ENCODE results near the gene DGCR2. TPM values are rescaled to one million over a fixed set of nuclear protein-coding genes. Genes with fewer than 3 reads are reported as not detected.

The DGCR2 gene
- total and polyA plus RNA-seq, 2 of the 4 experiments (the other 2 are of a cell fraction): 17.2 to 35.4 TPM

DNA sequence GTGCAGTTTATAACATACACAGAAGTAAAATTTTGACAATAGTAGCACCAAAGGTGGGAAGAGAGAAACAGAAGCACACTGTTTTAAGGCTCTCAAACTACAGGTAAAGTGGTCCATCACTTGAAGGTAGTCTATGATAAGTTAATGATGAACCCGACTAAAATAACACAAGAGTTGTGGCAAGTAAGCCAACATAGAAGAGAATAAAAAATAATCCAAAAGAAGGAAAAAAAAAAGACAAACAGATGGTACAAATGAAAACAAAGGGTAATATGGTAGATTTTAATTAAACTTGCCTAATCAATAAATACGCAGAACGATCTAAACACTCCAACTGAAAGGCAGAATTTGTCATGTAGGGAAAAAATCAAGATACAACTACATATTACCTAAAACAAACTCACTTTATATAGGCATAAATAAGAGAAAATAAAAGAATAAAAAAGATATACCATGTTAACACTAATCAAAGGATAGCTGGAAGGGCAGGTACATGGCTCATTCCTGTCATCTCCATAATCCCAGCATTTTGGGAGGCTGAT lies 31.6 kb downstream of the DGCR2 start:
- H2AFZ ChIP-seq (replicated peaks; ENCODE audit: low read length, poor library complexity): no peak overlapping the region
- no peak overlapping the region for H2AK9ac ChIP-seq (replicated peaks; ENCODE audit: low read depth, low read length, poor library complexity)
- H4K5ac ChIP-seq (ENCODE audit: low read depth, low read length): no peak overlapping the region
- no peak overlapping the region for H3K18ac ChIP-seq (ENCODE audit: low read depth, low read length)
- no peak for TF ChIP-seq SMC3 (IDR thresholded peaks at IDR 0.05; ENCODE audit: low read depth, low read length)
- no peak for TF ChIP-seq CHD1 (IDR thresholded peaks at IDR 0.05; ENCODE audit: low read depth, low read length)
- TF ChIP-seq, protein P1, sequence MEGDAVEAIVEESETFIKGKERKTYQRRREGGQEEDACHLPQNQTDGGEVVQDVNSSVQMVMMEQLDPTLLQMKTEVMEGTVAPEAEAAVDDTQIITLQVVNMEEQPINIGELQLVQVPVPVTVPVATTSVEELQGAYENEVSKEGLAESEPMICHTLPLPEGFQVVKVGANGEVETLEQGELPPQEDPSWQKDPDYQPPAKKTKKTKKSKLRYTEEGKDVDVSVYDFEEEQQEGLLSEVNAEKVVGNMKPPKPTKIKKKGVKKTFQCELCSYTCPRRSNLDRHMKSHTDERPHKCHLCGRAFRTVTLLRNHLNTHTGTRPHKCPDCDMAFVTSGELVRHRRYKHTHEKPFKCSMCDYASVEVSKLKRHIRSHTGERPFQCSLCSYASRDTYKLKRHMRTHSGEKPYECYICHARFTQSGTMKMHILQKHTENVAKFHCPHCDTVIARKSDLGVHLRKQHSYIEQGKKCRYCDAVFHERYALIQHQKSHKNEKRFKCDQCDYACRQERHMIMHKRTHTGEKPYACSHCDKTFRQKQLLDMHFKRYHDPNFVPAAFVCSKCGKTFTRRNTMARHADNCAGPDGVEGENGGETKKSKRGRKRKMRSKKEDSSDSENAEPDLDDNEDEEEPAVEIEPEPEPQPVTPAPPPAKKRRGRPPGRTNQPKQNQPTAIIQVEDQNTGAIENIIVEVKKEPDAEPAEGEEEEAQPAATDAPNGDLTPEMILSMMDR (conservative IDR thresholded peaks at IDR 0.05; ENCODE audit: low read depth, low read length): no peak
- H3K9ac ChIP-seq (ENCODE audit: low read depth, low read length): no peak overlapping the region
- peaks cover 4% of the 10 kb centered on the region; the same call in 1 of the 2 replicates for H3K4me1 ChIP-seq (ENCODE audit: control insufficient read depth, insufficient read depth, low read length)
- H4K8ac ChIP-seq (ENCODE audit: low read depth in 2 of 2, low read length in 2 of 2): no peak overlapping the region
- H3K56ac ChIP-seq (ENCODE audit: extremely low read depth, insufficient read depth, low read length): no peak overlapping the region
- POLR2A ChIA-PET (ENCODE audit: unreplicated experiment): interaction anchor here (0.5 kb wide), 1 partner anchor 109 kb away, joined by 3 read pairs; no protein-coding TSS in a partner anchor
- H3K36me3 ChIP-seq (ENCODE audit: control insufficient read depth, insufficient read depth, low read length): peaks cover 10% of the 10 kb centered on the region
- H3K9me3 ChIP-seq (ENCODE audit: control insufficient read depth, insufficient read depth, low read length): no peaks in the 10 kb centered on the region
- in situ Hi-C loops (cut with MboI; ENCODE audit: low sequenced_read_pairs) (no loop called here), intact Hi-C loops (cut with micrococcal nuclease) (no loop called here), dilution Hi-C loops (cut with HindIII; ENCODE audit: low sequenced_read_pairs, unreplicated experiment) (no loop called here)
- H3K4me2 ChIP-seq (ENCODE audit: low read depth, low read length): no peak overlapping the region
- no peak overlapping the region for H3K4ac ChIP-seq (ENCODE audit: low read depth, low read length)
- no peak overlapping the region for H3K4me3 ChIP-seq (ENCODE audit: insufficient read depth, low read depth, low read length)
- WGBS, 2 experiments (ENCODE audit: extremely low coverage in 2 of 2, insufficient read length in 1 of 2): no CpG with 5 or more reads among the region's 3 CpGs
- no peak overlapping the region for H2BK20ac ChIP-seq (ENCODE audit: low read depth, low read length)
- peaks cover 26% of the 10 kb centered on the region for H4K20me1 ChIP-seq (ENCODE audit: insufficient read depth, low read length)
- no peak overlapping the region for H2AK5ac ChIP-seq (ENCODE audit: low read depth, low read length)
- DNase-seq (no peak), ATAC-seq (ENCODE audit: low read depth) (no peak)
- H2BK120ac ChIP-seq (ENCODE audit: low read depth, low read length): no peak overlapping the region
- H4K91ac ChIP-seq (ENCODE audit: insufficient read depth, low read depth, low read length): no peak overlapping the region
- H2BK15ac ChIP-seq (ENCODE audit: low read depth, low read length): no peak overlapping the region
- H3K27ac ChIP-seq (ENCODE audit: insufficient read depth, low read length): no peak overlapping the region
- H3K79me1 ChIP-seq (ENCODE audit: low read depth in 1 of 2, low read length in 2 of 2): peaks cover 14 to 53% of the 10 kb centered on the region in 2 experiments
- H3K23ac ChIP-seq (ENCODE audit: low read depth, low read length): no peak overlapping the region
- no TSS peak for BruUV-seq (replicated peaks)
- H3K9me1 ChIP-seq (ENCODE audit: insufficient read depth, low read length): peaks cover 14% of the 10 kb centered on the region
- H2BK5ac ChIP-seq (ENCODE audit: low read depth, low read length, poor library complexity, severe bottlenecking): no peak overlapping the region
- H3K14ac ChIP-seq (replicated peaks; ENCODE audit: low read depth, low read length): no peak overlapping the region
- no peaks in the 10 kb centered on the region for H3K27me3 ChIP-seq (ENCODE audit: control insufficient read depth, insufficient read depth, low read length)
- CTCF ChIA-PET: no interaction called here

All from IMR-90 (cell line).